Brain microvascular endothelial cell (primary cell): Measurements from ENCODE around the gene ITPRIP.

Experiments
- DNase-seq: peaks from one replicate; pipeline ENCODE4 v3.0.0-alpha.2; 2020
- H3K27ac ChIP-seq: fragments of 250-450 bp; sonication (Bioruptor Pico); 2 replicates; pipeline ENCODE4 v1.5.1; 2020; ENCODE audit warnings: mild to moderate bottlenecking, moderate library complexity
- H3K27me3 ChIP-seq: fragments of 250-450 bp; sonication (Bioruptor Pico); replicated peaks from 2 replicates; pipeline ENCODE4 v1.5.1; 2020; ENCODE audit warnings: mild to moderate bottlenecking
- H3K36me3 ChIP-seq: fragments of 250-450 bp; sonication (Bioruptor Pico); replicated peaks from 2 replicates; pipeline ENCODE4 v1.5.1; 2020; ENCODE audit warnings: mild to moderate bottlenecking
- H3K4me3 ChIP-seq: 2 replicates; pipeline ENCODE4 v1.5.1; 2011; ENCODE audit warnings: low read depth, mild to moderate bottlenecking, control low read depth, low read length, moderate library complexity
- CTCF ChIP-seq: IDR thresholded peaks from 2 replicates; pipeline ENCODE4 v1.5.1; 2011; ENCODE audit warnings: low read depth, mild to moderate bottlenecking, moderate library complexity, low read length, control low read depth, inconsistent platforms; ENCODE audit errors: missing control alignments
- in situ Hi-C: cut with HindIII; loops from 2 replicates; pipeline ENCODE4 v1.10.0; 2017; ENCODE audit warnings: low sequenced_read_pairs, low pct_ligation_motif_present

The ITPRIP gene

DNA sequence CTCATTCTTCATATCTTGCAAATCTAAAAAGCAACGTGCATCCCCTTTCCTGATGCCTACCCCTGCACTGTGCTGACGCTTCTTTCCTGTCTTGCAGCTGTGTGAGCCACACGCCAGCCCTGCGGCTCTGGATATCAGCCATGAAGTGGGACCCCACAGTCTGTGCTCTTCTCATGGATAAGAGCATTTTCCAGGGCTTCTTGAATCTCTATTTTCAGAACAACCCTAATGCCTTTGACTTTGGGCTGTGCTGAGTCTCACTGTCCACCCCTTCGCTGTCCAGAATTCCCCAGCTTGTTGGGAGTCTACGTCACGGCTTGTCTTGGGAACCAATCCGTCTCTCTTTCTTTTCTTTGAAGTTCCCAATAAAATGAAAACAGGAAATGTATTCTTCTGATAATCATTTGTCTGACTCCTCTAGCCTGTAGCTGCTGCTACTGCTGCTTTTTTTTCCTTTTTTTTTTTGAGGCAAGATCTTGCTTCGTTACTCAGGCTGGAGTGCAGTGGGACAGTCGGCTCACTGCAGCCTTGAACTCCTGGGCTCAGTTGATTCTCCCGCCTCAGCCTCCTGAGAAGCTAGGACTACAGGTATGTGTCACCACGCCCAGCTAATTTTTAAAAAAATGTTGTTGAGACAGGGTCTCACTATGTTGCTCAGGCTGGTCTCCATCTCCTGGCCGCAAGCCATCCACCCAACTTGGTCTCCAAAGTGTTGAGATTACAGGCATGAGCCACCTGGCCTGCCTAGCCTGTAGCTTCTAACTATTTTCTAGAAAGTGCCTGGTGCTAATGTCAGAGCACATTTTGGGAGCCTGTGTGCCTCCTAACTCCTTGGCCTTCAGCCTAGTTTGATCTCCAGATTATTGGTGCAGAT, 39.0 kb downstream of the ITPRIP start:
- H3K4me3 ChIP-seq, result peak overlapping the region; percentile 36
- in situ Hi-C loops, result no loop called here
- H3K27me3 ChIP-seq, result no peaks in the 10 kb centered on the region
- H3K27ac ChIP-seq, result peak overlapping the region; percentile 100
- no peaks in the 10 kb centered on the region for H3K36me3 ChIP-seq
- DNase-seq, result peak; percentile 90
- TF ChIP-seq CTCF, result no peak

DNA sequence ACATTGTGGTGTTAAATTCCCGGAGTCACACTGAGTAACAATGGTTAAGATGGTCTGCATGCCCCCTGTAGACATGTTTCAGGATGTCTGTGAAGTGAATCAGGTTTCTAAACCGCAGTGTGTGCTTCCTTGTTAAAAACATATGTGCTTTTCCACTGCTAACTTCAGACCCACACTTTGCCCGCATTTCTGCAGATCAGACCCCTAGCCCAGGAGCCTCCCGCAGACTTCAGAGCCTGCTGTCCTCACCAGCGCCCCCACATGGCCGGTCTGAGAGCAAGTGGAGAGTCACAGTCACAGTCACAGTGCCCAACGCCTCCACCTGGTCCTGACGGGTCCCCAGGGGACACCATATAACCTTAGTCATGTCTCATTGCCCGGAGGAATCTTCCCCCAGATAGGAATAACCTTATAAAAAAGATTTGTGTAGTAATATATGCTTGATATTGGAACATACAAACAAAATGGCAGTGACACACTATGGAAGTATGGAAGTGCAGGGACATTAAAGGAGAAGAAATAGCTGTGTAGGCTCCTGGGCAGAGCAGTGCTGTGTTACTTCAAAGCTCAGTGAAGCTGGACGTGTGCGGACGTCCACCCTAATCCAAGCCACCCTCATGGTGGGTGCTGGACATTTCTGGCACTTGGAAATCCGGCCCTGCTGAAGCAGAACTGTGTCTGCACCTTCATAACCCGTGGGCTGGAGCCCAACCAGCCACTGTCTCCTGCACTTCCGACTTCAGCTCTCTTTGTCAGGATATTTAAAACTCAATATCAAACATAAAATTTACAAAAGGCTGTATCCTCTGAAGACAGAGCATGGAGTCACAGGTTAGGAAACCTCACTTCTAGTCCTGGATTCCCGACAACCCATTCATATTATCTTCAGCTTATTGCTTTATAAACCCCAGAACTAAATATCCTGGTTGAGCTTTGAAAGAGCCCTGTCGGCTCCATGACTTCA, 40.3 kb downstream of the ITPRIP start:
- no peak overlapping the region for H3K4me3 ChIP-seq
- H3K27ac ChIP-seq, result peak overlapping the region; percentile 100
- H3K36me3 ChIP-seq, result no peaks in the 10 kb centered on the region
- H3K27me3 ChIP-seq, result no peaks in the 10 kb centered on the region
- peak; percentile 93 for TF ChIP-seq CTCF
- DNase-seq, result peak; percentile 84
- in situ Hi-C loops, result no loop called here

- DNase-seq, result no peak
- no peak for TF ChIP-seq CTCF
- Histone ChIP-seq H3K4me3 (no peak overlapping the region), H3K27me3 (no peaks in the 10 kb centered on the region), H3K36me3 (no peaks in the 10 kb centered on the region), H3K27ac (peak overlapping the region; percentile 100)
- in situ Hi-C loops, result no loop called here
These were observed 41.4 kb downstream of the ITPRIP start for GRCh38 chr10:104296687-104297436.

- no peak for TF ChIP-seq CTCF
- Histone ChIP-seq H3K36me3 (no peaks in the 10 kb centered on the region), H3K4me3 (no peak overlapping the region), H3K27ac (peak overlapping the region; percentile 75), H3K27me3 (no peaks in the 10 kb centered on the region)
- no peak for DNase-seq
- in situ Hi-C loops, result no loop called here
These were observed 44.4 kb downstream of the ITPRIP start for GRCh38 chr10:104293781-104294321.

GRCh38 chr10:104293011-104293410, 45.3 kb downstream of the ITPRIP start:
- no peak overlapping the region for H3K4me3 ChIP-seq
- in situ Hi-C loops, result no loop called here
- no peaks in the 10 kb centered on the region for H3K27me3 ChIP-seq
- no peaks in the 10 kb centered on the region for H3K36me3 ChIP-seq
- peak; percentile 81 for DNase-seq
- peak overlapping the region; percentile 75 for H3K27ac ChIP-seq
- no peak for TF ChIP-seq CTCF
